Nephron progenitor cell (in vitro differentiated cells): ENCODE measurements around the gene RHOT1.
A peak's percentile ranks its signal among the peaks of the same experiment; 100 is the strongest.
"Not testable (repeated sequence)": the region's sequence is repeated elsewhere in the genome, so short reads cannot be mapped to it uniquely, and the experiment has no call there.

Source experiments
- DNase-seq: peaks from one replicate; pipeline ENCODE4 v3.0.0; 2021
- H3K27ac Mint-ChIP-seq: 2 replicates; pipeline ENCODE4 v1.8.0; 2021; ENCODE audit warnings: mild to moderate bottlenecking, moderate library complexity, mixed read lengths
- H3K27me3 Mint-ChIP-seq: 2 replicates; pipeline ENCODE4 v1.8.0; 2021; ENCODE audit warnings: mild to moderate bottlenecking, low read depth, mixed read lengths; ENCODE audit not compliant: poor library complexity
- H3K36me3 Mint-ChIP-seq: 2 replicates; pipeline ENCODE4 v1.8.0; 2021; ENCODE audit warnings: low read depth, mixed read lengths
- H3K4me1 Mint-ChIP-seq: 2 replicates; pipeline ENCODE4 v1.8.0; 2021; ENCODE audit warnings: mixed read lengths
- H3K4me3 Mint-ChIP-seq: 2 replicates; pipeline ENCODE4 v1.8.0; 2021; ENCODE audit warnings: mild to moderate bottlenecking, moderate library complexity, mixed read lengths
- H3K9me3 Mint-ChIP-seq: 2 replicates; pipeline ENCODE4 v1.8.0; 2021; ENCODE audit warnings: mild to moderate bottlenecking, moderate library complexity, mixed read lengths
- CTCF ChIP-seq: fragments of 200-600 bp; sonication (generic); IDR thresholded peaks from 2 replicates; pipeline ENCODE4 v1.5.0; 2021; ENCODE audit warnings: antibody characterized with exemption

RHOT1 gene

DNA sequence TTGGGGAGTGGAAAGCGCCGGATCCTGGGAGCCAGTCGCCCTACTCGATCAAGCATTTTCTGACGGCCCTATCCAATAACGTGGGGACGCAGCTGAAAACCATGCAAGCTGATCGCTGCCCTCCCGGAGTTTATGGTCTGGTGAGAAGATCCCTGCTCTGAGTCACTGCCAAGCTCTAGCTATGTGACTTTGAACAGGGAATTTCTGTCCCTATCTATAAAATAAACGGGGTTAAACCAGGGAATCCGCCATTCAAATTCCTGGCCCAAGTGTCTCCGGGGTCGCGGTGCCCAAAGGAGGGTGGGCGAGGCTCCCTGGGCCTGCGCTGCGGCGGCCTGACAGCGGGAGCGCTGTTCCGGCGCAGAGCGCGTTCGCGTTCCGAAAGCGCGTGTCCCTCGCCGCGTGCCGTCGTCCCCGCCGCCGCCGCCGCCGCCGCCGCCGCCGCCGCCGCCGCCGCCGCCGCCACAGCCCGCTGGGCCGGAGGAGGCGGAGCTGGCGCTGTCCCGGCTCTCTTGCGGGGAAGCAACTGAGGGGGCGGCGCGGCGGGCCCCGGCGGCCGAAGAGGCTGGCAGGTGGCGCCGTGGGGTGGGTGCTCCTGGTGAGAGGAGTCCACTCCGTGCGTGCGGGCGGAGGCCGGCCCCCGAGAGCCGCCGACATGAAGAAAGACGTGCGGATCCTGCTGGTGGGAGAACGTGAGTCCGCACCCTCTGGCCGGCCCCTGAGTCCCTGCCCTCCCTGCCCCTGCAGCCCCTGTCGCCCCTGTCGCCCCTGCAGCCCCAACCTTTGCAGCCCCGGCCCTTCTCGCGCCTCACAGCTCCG is at the start of gene RHOT1:
TSS of gene RHOT1 (plus strand) at position 465 of the 819 bp plus-strand sequence. CDS start at position 656, 191 bp downstream.
- DNase-seq: peak; percentile 87
- peak within 1 kb of the TSS; percentile 96 for H3K27ac Mint-ChIP-seq
- peak; percentile 39 for TF ChIP-seq CTCF
- peaks cover 6% of the 10 kb centered on the region for H3K36me3 Mint-ChIP-seq
- H3K27me3 Mint-ChIP-seq: peaks cover 7% of the 10 kb centered on the region
- peak within 1 kb of the TSS; percentile 99 for H3K4me3 Mint-ChIP-seq
- no peaks in the 10 kb centered on the region for H3K9me3 Mint-ChIP-seq
- peaks cover 29% of the 10 kb centered on the region for H3K4me1 Mint-ChIP-seq

DNA sequence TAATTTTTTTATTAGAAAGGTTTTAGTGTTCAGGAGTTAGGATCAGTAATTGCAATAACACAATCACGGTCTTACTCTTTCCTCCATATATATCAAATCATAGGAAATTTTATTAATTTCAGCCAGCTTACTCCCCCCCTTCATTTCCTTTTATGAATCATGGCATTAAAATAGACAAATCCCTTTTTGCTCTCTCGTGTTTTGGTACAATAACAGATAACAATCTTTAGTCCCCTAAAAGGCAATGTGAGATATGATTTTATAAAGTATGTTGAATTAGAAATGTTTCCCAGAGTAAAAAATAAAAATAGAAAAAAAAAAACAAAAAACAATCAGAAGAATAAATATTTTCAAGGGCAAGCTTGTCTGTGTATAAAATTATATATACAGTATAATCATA is 42.6 kb upstream of the RHOT1 start:
- no peak overlapping the region for H3K27ac Mint-ChIP-seq
- no peaks in the 10 kb centered on the region for H3K36me3 Mint-ChIP-seq
- no peak overlapping the region for H3K4me3 Mint-ChIP-seq
- H3K4me1 Mint-ChIP-seq: peaks cover 21% of the 10 kb centered on the region
- no peak for TF ChIP-seq CTCF
- DNase-seq: no peak
- peaks cover 8% of the 10 kb centered on the region for H3K27me3 Mint-ChIP-seq
- H3K9me3 Mint-ChIP-seq: no peaks in the 10 kb centered on the region

- H3K4me3 Mint-ChIP-seq, H3K27ac Mint-ChIP-seq, H3K36me3 Mint-ChIP-seq, H3K27me3 Mint-ChIP-seq, DNase-seq, H3K9me3 Mint-ChIP-seq: not testable (repeated sequence)
- peaks cover 21% of the 10 kb centered on the region for H3K4me1 Mint-ChIP-seq
These were observed 42.0 kb upstream of the RHOT1 start for GRCh38 chr17:32100323-32100722.

DNA sequence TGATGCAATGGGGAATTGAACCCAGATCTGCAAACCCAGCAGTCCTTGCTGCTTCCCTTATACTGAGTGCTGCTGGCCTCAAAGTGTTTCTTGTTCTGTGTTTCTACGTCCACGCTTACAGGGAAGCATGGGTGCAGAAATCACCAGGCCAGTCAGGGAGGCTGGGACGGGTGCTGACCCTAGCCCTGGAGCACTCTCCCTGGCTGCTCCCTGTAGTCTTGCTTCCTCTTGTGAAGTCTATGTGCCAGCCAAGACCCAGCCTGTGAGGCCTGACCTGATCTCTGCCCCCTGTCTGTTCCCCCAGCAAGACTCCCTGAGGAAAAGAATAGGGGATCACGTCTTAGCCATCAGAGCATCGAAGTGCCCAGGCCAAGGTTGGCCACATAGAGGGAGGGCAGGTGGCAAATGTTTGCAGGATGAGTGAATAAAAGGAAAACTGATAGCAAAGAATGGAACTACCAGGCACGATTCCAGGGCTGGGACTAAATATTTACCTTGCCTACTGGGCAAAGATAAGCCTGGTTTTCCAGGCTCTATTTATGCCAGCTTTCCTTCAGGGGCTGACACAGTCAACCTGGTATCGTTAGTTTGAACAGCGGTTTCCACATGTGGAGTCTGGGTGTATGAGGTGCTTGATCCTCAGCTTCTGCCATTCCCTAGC is 41.2 kb upstream of the RHOT1 start:
- Mint-ChIP-seq H3K4me1 (peaks cover 21% of the 10 kb centered on the region), H3K4me3 (no peak overlapping the region), H3K27ac (no peak overlapping the region), H3K9me3 (no peaks in the 10 kb centered on the region), H3K36me3 (no peaks in the 10 kb centered on the region), H3K27me3 (peaks cover 8% of the 10 kb centered on the region)
- DNase-seq: no peak
- TF ChIP-seq CTCF: no peak

GRCh38 chr17:32102172-32102571 is 40.1 kb upstream of the RHOT1 start:
- no peak overlapping the region for H3K4me3 Mint-ChIP-seq

More at GRCh38 chr17:32102172-32102571, 40.1 kb upstream of the RHOT1 start:
- Mint-ChIP-seq H3K27me3 (peaks cover 8% of the 10 kb centered on the region), H3K9me3 (no peaks in the 10 kb centered on the region), H3K36me3 (no peaks in the 10 kb centered on the region), H3K4me1 (peaks cover 28% of the 10 kb centered on the region), H3K27ac (no peak overlapping the region)
- no peak for DNase-seq
- no peak for TF ChIP-seq CTCF
